ENCODE results near the gene GMDS. TPM values are rescaled to one million over a fixed set of nuclear protein-coding genes. Genes with fewer than 3 reads are reported as not detected.

The GMDS gene
- total RNA-seq, 1 experiment from 2014 or later, result 27.6 TPM

DNA sequence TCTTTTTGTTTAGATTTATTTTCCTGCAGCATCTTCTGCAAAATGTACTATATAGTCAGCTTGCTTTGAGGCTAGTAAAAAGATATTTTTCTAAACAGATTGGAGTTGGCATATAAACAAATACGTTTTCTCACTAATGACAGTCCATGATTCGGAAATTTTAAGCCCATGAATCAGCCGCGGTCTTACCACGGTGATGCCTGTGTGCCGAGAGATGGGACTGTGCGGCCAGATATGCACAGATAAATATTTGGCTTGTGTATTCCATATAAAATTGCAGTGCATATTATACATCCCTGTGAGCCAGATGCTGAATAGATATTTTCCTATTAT is 632.5 kb downstream of the GMDS start:
- no peak overlapping the region for H3K18ac ChIP-seq (ENCODE audit: insufficient read length, low read depth, low read length)
- H3K4me1 ChIP-seq (ENCODE audit: insufficient read depth, low read length), result no peaks in the 10 kb centered on the region; the same call in 1 of the 2 replicates
- no peak overlapping the region for H3K4ac ChIP-seq (ENCODE audit: low read depth, low read length)
- peaks cover 87% of the 10 kb centered on the region for H3K27me3 Mint-ChIP-seq (ENCODE audit: low read depth)
- no peak overlapping the region for H4K8ac ChIP-seq (replicated peaks; ENCODE audit: insufficient read length, low read depth, low read length)
- TF ChIP-seq, protein P1, sequence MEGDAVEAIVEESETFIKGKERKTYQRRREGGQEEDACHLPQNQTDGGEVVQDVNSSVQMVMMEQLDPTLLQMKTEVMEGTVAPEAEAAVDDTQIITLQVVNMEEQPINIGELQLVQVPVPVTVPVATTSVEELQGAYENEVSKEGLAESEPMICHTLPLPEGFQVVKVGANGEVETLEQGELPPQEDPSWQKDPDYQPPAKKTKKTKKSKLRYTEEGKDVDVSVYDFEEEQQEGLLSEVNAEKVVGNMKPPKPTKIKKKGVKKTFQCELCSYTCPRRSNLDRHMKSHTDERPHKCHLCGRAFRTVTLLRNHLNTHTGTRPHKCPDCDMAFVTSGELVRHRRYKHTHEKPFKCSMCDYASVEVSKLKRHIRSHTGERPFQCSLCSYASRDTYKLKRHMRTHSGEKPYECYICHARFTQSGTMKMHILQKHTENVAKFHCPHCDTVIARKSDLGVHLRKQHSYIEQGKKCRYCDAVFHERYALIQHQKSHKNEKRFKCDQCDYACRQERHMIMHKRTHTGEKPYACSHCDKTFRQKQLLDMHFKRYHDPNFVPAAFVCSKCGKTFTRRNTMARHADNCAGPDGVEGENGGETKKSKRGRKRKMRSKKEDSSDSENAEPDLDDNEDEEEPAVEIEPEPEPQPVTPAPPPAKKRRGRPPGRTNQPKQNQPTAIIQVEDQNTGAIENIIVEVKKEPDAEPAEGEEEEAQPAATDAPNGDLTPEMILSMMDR (conservative IDR thresholded peaks at IDR 0.05), result no peak
- no CpG with 5 or more reads among the region's 7 CpGs for WGBS (ENCODE audit: extremely low coverage, insufficient read length, low lambda C conversion rate)
- no peak overlapping the region for H3K9ac ChIP-seq (ENCODE audit: extremely low read depth, insufficient read length, low read length)
- DNase-seq, result no peak
- no peak overlapping the region for H4K5ac ChIP-seq (ENCODE audit: insufficient read length, low read depth, low read length)
- H3K79me1 ChIP-seq (ENCODE audit: insufficient read depth, low read depth, low read length, poor library complexity, severe bottlenecking), result no peaks in the 10 kb centered on the region
- H3K79me2 ChIP-seq (ENCODE audit: insufficient read depth, low read length), result no peaks in the 10 kb centered on the region
- no peak overlapping the region for H2AFZ ChIP-seq (ENCODE audit: low read length)
- no peak overlapping the region for H3K14ac ChIP-seq (ENCODE audit: insufficient read depth, low read length)
- no peaks in the 10 kb centered on the region for H4K20me1 ChIP-seq (ENCODE audit: control insufficient read depth, insufficient read depth, insufficient read length)
- no peak overlapping the region for H3K27ac Mint-ChIP-seq
- no peaks in the 10 kb centered on the region for H3K9me3 ChIP-seq (ENCODE audit: control insufficient read depth, low read depth, low read length)
- no peak overlapping the region for H2BK20ac ChIP-seq (ENCODE audit: low read depth, low read length, poor library complexity, severe bottlenecking)
- peaks cover 8% of the 10 kb centered on the region for H3K23me2 ChIP-seq (ENCODE audit: insufficient read length, low read depth, low read length, poor library complexity, severe bottlenecking)
- H2BK5ac ChIP-seq (ENCODE audit: insufficient read length, low read length), result no peak overlapping the region
- H2BK15ac ChIP-seq (ENCODE audit: low read depth, low read length), result no peak overlapping the region
- no peak overlapping the region for H3K23ac ChIP-seq (ENCODE audit: insufficient read length, low read depth, low read length)
- H3K9me3 Mint-ChIP-seq, result peaks cover 0 to 4% of the 10 kb centered on the region in 2 experiments; a peak in 3 of 5 replicates
- H3T11ph ChIP-seq (ENCODE audit: low read length), result no peak overlapping the region
- H3K4me2 ChIP-seq (ENCODE audit: insufficient read depth, insufficient read length, low read length), result no peak overlapping the region
- H2AK5ac ChIP-seq (ENCODE audit: insufficient read length, low read length), result no peak overlapping the region
- H2BK12ac ChIP-seq (ENCODE audit: insufficient read length, low read depth, low read length), result no peak overlapping the region
- H3K27me3 ChIP-seq (ENCODE audit: insufficient read depth, low read length), result peaks cover 77% of the 10 kb centered on the region
- no peaks in the 10 kb centered on the region for H3K36me3 Mint-ChIP-seq (ENCODE audit: insufficient read depth in 1 of 3, low read depth in 3 of 3)
- H3K4me1 Mint-ChIP-seq, result peaks cover 12 to 30% of the 10 kb centered on the region in 2 experiments
- no peak overlapping the region for H3K56ac ChIP-seq (ENCODE audit: insufficient read length, low read depth, low read length)
- no peak overlapping the region for H3K27ac ChIP-seq (ENCODE audit: insufficient read length, low read depth, low read length)
- H2BK120ac ChIP-seq (ENCODE audit: low read depth, low read length, poor library complexity, severe bottlenecking), result no peak overlapping the region
- H3K4me3 Mint-ChIP-seq, result no peak overlapping the region
- no peak overlapping the region for H4K91ac ChIP-seq (ENCODE audit: insufficient read length, low read depth, low read length)
